ENCODE measurements around the gene CDNF. TPM values are rescaled to one million over a fixed set of nuclear protein-coding genes. Genes with fewer than 3 reads are reported as not detected.
"Not testable (repeated sequence)": the region's sequence is repeated elsewhere in the genome, so short reads cannot be mapped to it uniquely, and the experiment has no call there.

The CDNF gene
- polyA plus RNA-seq, 3 donors: 2.0 to 3.3 (median 2.6) TPM

GRCh38 chr10:14844948-14845347 lies 7.1 kb upstream of the CDNF start:
- no peak for DNase-seq (ENCODE audit: extremely low read depth in 1 of 11, low read depth in 9 of 11, low spot score in 4 of 11)

DNA sequence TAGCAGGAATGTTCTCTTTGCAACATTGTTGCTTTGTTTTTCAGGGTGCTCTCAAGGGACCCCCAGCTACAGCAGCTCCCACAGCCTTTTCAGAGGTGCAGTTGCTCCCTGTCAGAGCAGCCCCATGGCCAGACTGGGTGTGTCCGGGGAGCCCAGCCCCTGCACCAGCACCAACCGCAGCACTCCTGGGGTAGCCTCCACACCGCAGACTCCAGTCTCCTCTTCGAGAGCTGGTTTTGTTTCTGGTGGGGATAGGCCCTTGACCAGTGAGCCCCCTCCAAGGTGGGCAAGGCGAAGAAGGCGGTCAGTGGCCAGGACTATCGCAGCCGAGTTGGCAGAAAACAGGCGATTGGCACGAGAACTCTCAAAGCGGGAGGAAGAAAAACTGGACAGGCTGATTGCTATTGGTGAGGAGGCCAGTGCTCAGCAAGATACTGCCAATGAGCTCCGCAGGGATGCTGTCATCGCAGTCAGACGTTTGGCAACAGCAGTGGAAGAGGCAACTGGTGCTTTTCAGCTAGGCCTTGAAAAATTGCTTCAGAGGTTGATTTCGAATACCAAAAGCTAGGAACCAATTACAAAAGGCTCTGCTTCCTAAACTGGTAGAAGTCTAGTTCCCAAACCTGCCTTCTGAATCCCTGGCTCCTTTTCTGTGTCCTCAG lies 5.6 kb upstream of the CDNF start:
- no peak for DNase-seq (ENCODE audit: extremely low read depth in 1 of 11, low read depth in 9 of 11, low spot score in 4 of 11)

DNA sequence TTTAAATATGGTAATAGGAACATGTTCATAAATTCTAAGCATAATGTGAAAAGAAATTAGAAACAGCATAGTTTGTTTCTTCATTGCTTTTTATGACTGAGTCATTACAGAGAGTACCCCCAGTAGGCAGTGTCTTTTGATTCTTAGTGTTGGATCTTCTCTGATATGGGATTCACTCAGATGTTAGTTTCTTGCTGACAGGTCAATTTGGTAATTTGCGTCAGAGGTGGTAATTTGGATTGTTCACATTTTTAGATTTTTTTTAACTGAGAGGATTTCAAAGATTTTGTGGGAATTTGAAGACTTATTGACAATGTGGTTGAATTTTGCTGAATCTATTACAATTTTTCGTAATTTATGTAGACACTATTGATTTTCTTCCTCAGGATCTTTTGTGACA lies 2.3 kb upstream of the CDNF start:
- no peak for DNase-seq (ENCODE audit: extremely low read depth in 1 of 11, low read depth in 9 of 11, low spot score in 4 of 11)

- peak in 1 of 11 donors; percentile 1 for DNase-seq (ENCODE audit: extremely low read depth in 1 of 11, low read depth in 9 of 11, low spot score in 4 of 11)
Measured at GRCh38 chr10:14839305-14839695, 1.5 kb upstream of the CDNF start.

DNA sequence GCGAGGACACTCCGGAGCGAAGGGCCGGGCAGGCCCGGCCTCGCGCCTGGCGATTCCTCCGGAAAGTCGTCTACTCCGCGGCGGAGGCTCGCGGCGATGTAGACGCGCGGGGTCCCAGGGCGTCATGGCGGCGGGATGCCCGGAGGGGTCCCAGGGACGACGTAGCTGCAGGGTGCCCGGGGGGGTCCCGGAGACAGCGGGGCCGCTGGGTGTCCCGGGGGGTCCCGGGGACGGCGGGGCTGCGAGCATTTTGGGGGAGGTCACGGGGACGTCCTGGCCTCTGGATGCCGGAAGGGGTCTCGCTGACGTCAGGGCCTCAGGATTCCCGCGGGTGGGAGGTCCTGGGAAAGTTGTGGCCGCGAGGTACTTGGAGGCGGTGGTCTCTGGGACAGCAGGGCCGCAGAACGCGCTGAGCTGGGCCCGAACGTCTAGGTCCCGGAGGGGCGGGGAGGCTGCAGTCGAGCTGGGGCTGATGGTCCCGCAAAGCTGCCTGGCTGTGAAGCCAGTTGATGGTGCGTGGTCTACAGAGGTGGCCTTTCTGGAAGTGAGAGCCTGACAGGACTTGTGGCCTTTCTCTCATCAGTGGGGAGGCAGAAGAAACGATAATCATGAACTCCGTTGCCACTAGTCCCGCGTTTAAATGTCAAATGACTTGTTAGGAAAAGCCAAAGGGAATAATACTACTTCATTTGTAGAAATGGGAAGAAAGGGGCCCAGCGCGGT lies 906 bp upstream of the CDNF start:
- DNase-seq (ENCODE audit: extremely low read depth in 1 of 11, low read depth in 9 of 11, low spot score in 4 of 11): peak in 10 of 11 donors; percentile 24 to 64 (median 45)

DNA sequence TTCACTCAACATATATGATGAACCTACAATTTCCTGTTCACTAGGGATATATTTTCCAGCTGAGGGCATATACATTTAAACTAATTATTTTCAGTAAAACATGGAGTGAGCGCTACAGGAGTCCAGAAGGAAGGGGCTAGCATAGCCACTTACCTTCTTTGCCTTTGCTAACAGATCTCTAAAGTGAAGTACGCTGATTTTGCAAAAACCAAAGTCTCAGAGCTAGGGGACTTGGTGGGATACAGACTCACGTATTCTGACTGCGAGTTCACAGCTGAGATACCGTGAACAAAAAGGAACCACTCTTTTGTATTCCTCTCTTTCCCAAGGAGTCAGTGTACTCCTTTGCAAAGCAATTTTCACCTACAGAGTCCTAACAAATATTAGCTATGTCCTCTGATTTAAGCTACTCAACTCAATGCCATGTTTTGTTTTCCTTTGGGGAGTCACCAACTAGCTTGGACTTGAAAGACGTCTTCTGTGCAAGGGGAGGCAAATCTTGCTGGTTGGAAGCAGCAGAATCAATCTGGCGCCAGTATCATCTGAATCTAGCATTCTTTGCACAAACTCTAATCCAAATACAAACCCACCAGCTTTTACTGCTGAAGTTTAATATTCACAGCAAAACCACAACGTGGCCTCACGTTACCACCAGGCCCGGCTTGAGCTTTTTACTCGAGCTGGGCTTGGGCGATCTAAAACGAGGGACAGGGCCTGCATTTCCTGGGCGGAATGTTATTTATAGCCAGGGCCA lies 657 bp downstream of the CDNF start:
- DNase-seq (ENCODE audit: extremely low read depth in 1 of 11, low read depth in 9 of 11, low spot score in 4 of 11): peak in 2 of 11 donors; percentile 7 to 8

- no peak for DNase-seq (ENCODE audit: extremely low read depth in 1 of 11, low read depth in 9 of 11, low spot score in 4 of 11)
Measured at GRCh38 chr10:14836208-14836607, 1.6 kb downstream of the CDNF start.

GRCh38 chr10:14833106-14833505 lies 4.7 kb downstream of the CDNF start:
- no peak for DNase-seq (ENCODE audit: extremely low read depth in 1 of 11, low read depth in 9 of 11, low spot score in 4 of 11)

GRCh38 chr10:14826076-14826829 lies 11.6 kb downstream of the CDNF start:
- DNase-seq (ENCODE audit: extremely low read depth in 1 of 11, low read depth in 9 of 11, low spot score in 4 of 11): no peak

- no peak for DNase-seq (ENCODE audit: extremely low read depth in 1 of 11, low read depth in 9 of 11, low spot score in 4 of 11)
Measured at GRCh38 chr10:14823966-14824365, 13.9 kb downstream of the CDNF start.

- DNase-seq (ENCODE audit: extremely low read depth in 1 of 11, low read depth in 9 of 11, low spot score in 4 of 11): peak in 4 of 11 donors; percentile 15 to 23 (median 21)
Measured at GRCh38 chr10:14822879-14823755, 14.7 kb downstream of the CDNF start.

DNA sequence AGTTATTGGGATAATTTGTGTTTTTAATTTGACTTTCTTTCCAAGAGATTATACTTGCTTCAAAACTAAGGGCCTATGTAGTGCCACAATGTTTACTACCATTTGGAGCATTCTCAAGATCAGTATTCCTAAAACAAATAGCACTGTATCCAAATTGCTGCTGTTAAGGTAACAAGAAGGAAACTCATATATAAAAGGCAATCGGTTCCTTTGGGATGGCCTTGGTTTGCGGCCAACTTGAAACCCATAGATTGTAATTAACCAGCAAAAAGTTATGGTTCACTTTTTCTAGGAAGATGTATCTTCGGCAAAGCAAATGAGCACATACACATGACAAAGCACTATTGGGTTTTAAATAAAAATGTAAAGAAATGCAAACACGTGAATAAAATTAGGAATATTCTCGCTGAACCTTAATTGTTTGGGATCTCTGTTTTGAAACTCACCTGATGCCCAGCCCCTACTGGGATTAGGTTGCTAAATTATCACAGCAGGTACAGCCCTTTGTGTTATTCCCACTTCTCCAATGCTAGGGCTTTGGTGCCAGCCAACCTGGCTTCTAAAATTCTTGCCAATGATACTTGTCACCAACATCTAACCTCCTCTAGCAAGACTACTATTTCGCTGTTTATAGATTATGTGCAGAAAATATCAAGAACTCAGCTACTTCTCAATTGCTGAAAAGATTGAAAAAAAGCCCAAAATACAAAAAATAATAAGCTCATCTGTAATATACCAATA lies 16.0 kb downstream of the CDNF start:
- DNase-seq (ENCODE audit: extremely low read depth in 1 of 11, low read depth in 9 of 11, low spot score in 4 of 11): no peak

- no peak for DNase-seq (ENCODE audit: extremely low read depth in 1 of 11, low read depth in 9 of 11, low spot score in 4 of 11)
Measured at GRCh38 chr10:14820775-14821154, 17.1 kb downstream of the CDNF start.

DNA sequence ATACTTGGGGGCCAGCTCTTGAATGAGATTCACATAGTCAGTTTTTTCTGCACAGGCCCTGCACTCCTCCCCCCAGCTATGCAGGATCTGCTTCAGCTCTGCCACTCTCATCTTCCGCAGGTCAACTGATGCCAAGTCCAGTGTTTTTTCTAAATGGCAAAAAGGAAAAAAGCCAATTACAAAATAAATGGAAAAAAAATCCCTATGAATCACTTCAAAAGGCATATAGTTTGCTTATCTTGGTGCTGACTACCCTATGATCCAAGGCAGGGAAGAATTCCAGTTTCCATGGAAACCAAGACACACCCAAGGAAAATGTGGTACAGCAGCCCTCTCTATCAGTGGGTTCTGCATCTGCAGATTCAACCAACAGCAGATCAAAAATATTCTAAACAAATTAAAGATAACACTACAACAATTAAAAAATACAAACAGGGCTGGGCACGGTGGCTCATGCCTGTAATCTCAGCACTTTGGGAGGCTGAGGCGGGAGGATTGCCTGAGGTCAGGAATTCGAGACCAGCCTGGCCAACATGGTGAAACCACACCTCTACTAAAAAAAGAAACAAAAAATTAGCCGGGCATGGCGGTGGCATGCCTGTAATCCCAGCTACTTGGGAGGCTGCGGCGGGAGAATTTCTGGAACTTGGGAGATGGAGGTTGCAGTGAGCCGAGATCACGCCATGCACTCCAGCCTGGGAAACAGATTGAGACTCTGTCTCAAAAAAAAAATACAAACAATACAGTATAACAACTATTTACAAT lies 17.6 kb downstream of the CDNF start:
- DNase-seq (ENCODE audit: extremely low read depth in 1 of 11, low read depth in 9 of 11, low spot score in 4 of 11): no peak

GRCh38 chr10:14816717-14817116 lies 21.1 kb downstream of the CDNF start:
- DNase-seq (ENCODE audit: extremely low read depth in 1 of 11, low read depth in 9 of 11, low spot score in 4 of 11): not testable (repeated sequence)

DNA sequence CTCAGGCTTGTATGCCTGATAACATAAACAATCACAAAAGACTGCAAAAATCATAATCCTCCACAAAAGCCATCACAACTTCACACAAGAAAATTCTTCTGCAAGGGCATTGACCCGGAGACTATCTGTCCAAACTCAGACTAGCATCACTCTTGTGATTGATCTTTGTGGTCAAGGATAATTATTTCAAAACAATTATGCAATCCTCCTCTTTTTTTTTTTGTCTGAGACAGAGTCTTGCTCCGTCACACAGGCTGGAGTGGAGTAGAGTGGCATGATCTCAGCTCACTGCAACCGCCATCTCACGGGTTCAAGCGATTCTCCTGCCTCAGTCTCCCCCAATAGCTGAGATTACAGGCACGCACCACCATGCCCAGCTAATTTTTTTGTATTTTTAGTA lies 22.2 kb downstream of the CDNF start:
- no peak for DNase-seq (ENCODE audit: extremely low read depth in 1 of 11, low read depth in 9 of 11, low spot score in 4 of 11)

- DNase-seq (ENCODE audit: extremely low read depth in 1 of 11, low read depth in 9 of 11, low spot score in 4 of 11): no peak
Measured at GRCh38 chr10:14812271-14812670, 25.6 kb downstream of the CDNF start.
